Measurements from ENCODE around the gene ERGIC2.
"Not testable (repeated sequence)": the region's sequence is repeated elsewhere in the genome, so short reads cannot be mapped to it uniquely, and the experiment has no call there.

ERGIC2 gene

DNA sequence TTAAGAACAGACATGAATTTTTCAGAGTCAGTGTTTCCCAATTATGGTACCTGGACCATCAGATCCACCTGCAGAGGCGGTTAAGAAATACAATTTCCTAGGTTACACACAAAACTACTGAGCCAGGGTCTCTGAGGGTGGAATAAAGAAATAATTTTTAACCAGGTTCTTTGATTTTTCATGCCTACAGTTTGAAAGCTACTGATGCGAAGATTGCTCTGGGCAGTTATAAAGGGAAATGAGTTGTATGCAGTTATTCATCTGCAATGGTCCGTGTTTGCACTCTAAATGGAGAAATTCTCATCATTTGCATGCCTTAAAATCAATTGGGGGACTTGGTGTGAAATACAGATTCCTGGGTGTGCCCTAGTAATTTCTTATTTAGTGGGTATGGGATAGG lies 89.7 kb downstream of the ERGIC2 start:
- DNase-seq = no peak

- DNase-seq = not testable (repeated sequence)
Measured at GRCh38 chr12:29290475-29290874, 90.5 kb downstream of the ERGIC2 start.

DNA sequence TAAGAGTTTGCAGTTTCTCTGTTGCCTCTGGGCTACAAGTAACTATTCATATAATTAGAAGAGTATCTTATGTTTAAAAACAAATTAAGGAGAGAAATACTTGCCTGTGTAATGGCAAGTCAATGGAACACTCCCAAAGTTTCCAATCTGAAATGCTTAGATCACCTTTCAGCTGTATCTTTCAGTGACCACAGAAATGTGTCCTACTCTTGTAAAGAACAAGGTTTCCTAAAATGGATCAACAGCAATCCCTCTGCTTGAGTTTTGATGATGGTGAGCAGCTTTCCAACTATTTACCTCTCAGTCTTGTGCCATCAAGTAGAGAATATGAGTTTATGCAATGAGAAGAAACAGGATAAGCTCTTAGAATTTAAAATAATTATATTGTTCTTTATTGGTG lies 92.9 kb downstream of the ERGIC2 start:
- no peak for DNase-seq

DNA sequence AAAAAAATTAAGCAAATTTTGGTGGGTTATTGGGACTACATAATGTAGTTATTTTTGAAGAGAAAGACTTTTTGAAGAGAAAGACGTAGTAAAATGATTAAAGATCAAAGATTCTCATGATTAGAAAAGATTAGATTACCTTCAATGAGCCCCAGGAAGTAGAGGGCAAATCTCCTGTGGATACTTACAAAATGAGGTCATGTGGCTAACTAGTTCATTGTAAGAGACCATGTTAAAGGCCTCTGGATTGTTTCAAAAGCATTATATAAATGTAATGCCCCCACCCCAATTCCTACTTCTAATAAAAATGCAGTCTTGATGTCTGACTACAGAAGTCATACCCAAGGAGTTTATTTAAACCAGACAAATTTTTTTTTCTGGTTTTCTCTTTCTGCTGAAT lies 93.3 kb downstream of the ERGIC2 start:
- no peak for DNase-seq
